K562 (cell line): ENCODE measurements around the gene CAPN8. TPM values are rescaled to one million over a fixed set of nuclear protein-coding genes. Genes with fewer than 3 reads are reported as not detected.

Experiments used
- ELF4 ChIP-seq: fragments of 450-650 bp; formaldehyde crosslinking; IDR thresholded peaks from 2 replicates; pipeline ENCODE4 v1.4.0; 2022; ENCODE audit warnings: missing genetic modification characterization
- FOXJ2 ChIP-seq: fragments of 200-800 bp; sonication (Bioruptor generic); IDR thresholded peaks from 2 replicates; pipeline ENCODE4 v1.6.1; 2016; ENCODE audit warnings: missing genetic modification characterization, missing compliant biosample characterization
- HDAC2 ChIP-seq: fragments of 450-650 bp; IDR thresholded peaks from 2 replicates; pipeline ENCODE4 v1.6.1; 2016; ENCODE audit warnings: mild to moderate bottlenecking
- HMG20A ChIP-seq: fragments of 450-650 bp; formaldehyde crosslinking; conservative IDR thresholded peaks from 2 replicates; pipeline ENCODE4 v1.4.0; 2020; ENCODE audit warnings: mild to moderate bottlenecking, mixed read lengths
- JUNB ChIP-seq: fragments of 450-650 bp; formaldehyde crosslinking; conservative IDR thresholded peaks from 2 replicates; pipeline ENCODE4 v1.4.0; 2020; ENCODE audit warnings: mild to moderate bottlenecking
- LCOR ChIP-seq: sonication (generic); formaldehyde crosslinking; IDR thresholded peaks from 2 replicates; pipeline ENCODE4 v1.8.0; 2022; ENCODE audit warnings: mild to moderate bottlenecking, missing genetic modification reagents
- NFRKB ChIP-seq: fragments of 450-650 bp; IDR thresholded peaks from 2 replicates; pipeline ENCODE4 v1.6.1; 2016; ENCODE audit warnings: low read depth
- PTTG1 ChIP-seq: fragments of 450-650 bp; IDR thresholded peaks from 2 replicates; pipeline ENCODE4 v1.6.1; 2016; ENCODE audit warnings: low read depth, mild to moderate bottlenecking, missing genetic modification characterization, missing compliant biosample characterization
- SMARCC2 ChIP-seq: fragments of 450-650 bp; IDR thresholded peaks from 2 replicates; pipeline ENCODE4 v1.6.1; 2017; ENCODE audit warnings: antibody characterized with exemption, moderate library complexity, mild to moderate bottlenecking, low read depth
- ZZZ3 ChIP-seq: fragments of 450-650 bp; IDR thresholded peaks from 2 replicates; pipeline ENCODE4 v1.6.1; 2016; ENCODE audit warnings: antibody characterized with exemption, mild to moderate bottlenecking, moderate library complexity
- polyA plus RNA-seq, 8 experiments: library from polyadenylated mRNA; depleted of rRNA in 4 of 8; stranded (reverse) in 5 of 8; unstranded in 3 of 8; fragments of >200 nt; fragmentation: Nextera tagmentation in 2 of 8; fragmentation: Illumina TruSeq in 1 of 8; extraction: Ambion mirVana in 2 of 8; extraction: Trizol in 1 of 8; gene quantifications; 2 replicates each; pipeline versions ENCODE4 v1.2.1 to v1.2.3, GENCODE V29; 2011 to 2014; ENCODE audit warnings: inconsistent platforms in 1 of 8, missing spikeins in 1 of 8
- total RNA-seq, 7 experiments: library from RNA; depleted of rRNA in 6 of 7; stranded (reverse); fragments of >200 nt in 6 of 7; fragmentation: Illumina TruSeq in 2 of 7; extraction: Trizol in 2 of 7; gene quantifications; 2 replicates each; pipeline versions ENCODE4 v1.2.1 to v1.2.3, GENCODE V29; 2011 to 2021; ENCODE audit warnings: low replicate concordance in 1 of 7
- TF ChIP-seq, protein P1 (sequence below): sonication (generic); formaldehyde crosslinking; IDR thresholded peaks from 2 replicates; pipeline ENCODE4 v1.8.0; 2023; ENCODE audit warnings: missing genetic modification reagents, mild to moderate bottlenecking, borderline replicate concordance
- TF ChIP-seq, protein P2 (sequence below): fragments of 250-450 bp; sonication (Bioruptor Pico); IDR thresholded peaks from 2 replicates; pipeline ENCODE4 v1.8.0; 2021; ENCODE audit warnings: moderate library complexity, mild to moderate bottlenecking, inconsistent platforms
- TF ChIP-seq, protein P3 (sequence below): fragments of 250-450 bp; sonication (Bioruptor Pico); IDR thresholded peaks from 2 replicates; pipeline ENCODE4 v1.9.0; 2021; ENCODE audit warnings: mild to moderate bottlenecking, inconsistent platforms
- TF ChIP-seq, protein P4 (sequence below): IDR thresholded peaks from 3 replicates; pipeline ENCODE4 v1.6.1; 2011; ENCODE audit warnings: borderline replicate concordance, mild to moderate bottlenecking, moderate library complexity; ENCODE audit not compliant: insufficient read length; ENCODE audit errors: extremely low read depth

The CAPN8 gene
- total and polyA plus RNA-seq, 9 of the 15 experiments (the other 6 are each of a cell fraction or from before 2014, with no cell fraction given): 0.06 TPM; not detected in 8

DNA sequence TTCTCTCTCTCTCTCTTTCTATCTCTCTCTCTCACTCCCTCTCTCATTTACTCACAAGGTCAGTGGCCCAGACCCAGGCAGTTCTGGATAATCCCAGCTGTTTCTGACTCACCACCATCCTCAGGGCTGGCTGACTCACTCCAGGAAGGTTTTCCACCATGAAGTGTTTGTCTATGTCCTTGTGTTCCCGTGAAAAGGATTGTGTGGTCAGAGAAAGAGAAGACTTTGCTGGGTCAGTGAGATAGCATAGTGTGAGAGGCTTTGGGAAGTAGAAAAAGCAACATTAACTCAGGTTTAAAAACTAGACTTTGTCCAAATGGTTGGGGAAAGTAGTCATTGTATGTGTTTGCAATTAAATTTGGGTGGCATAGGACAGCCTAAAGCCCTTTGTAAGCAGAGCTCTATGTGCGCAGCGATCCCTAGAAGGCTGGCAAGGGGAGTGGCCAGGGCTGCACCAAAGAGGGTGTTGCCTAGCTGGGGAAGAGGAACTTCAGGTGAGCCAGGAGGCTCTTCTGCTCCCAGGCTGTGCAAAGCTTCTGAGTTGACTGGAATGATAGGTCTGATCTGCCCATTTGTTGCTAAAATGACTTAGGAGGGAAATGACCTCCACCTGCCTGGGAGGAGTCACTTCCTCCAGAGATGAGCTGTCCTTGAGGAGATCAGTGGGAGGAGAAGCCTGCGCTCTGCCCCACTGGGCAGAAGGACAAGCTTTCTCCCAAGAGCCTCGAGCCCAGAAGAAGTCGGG is 41.9 kb upstream of the CAPN8 start (continued):
- TF ChIP-seq, protein P1, sequence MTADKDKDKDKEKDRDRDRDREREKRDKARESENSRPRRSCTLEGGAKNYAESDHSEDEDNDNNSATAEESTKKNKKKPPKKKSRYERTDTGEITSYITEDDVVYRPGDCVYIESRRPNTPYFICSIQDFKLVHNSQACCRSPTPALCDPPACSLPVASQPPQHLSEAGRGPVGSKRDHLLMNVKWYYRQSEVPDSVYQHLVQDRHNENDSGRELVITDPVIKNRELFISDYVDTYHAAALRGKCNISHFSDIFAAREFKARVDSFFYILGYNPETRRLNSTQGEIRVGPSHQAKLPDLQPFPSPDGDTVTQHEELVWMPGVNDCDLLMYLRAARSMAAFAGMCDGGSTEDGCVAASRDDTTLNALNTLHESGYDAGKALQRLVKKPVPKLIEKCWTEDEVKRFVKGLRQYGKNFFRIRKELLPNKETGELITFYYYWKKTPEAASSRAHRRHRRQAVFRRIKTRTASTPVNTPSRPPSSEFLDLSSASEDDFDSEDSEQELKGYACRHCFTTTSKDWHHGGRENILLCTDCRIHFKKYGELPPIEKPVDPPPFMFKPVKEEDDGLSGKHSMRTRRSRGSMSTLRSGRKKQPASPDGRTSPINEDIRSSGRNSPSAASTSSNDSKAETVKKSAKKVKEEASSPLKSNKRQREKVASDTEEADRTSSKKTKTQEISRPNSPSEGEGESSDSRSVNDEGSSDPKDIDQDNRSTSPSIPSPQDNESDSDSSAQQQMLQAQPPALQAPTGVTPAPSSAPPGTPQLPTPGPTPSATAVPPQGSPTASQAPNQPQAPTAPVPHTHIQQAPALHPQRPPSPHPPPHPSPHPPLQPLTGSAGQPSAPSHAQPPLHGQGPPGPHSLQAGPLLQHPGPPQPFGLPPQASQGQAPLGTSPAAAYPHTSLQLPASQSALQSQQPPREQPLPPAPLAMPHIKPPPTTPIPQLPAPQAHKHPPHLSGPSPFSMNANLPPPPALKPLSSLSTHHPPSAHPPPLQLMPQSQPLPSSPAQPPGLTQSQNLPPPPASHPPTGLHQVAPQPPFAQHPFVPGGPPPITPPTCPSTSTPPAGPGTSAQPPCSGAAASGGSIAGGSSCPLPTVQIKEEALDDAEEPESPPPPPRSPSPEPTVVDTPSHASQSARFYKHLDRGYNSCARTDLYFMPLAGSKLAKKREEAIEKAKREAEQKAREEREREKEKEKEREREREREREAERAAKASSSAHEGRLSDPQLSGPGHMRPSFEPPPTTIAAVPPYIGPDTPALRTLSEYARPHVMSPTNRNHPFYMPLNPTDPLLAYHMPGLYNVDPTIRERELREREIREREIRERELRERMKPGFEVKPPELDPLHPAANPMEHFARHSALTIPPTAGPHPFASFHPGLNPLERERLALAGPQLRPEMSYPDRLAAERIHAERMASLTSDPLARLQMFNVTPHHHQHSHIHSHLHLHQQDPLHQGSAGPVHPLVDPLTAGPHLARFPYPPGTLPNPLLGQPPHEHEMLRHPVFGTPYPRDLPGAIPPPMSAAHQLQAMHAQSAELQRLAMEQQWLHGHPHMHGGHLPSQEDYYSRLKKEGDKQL (CRISPR knock-in tag): no peak
- TF ChIP-seq, protein P2, sequence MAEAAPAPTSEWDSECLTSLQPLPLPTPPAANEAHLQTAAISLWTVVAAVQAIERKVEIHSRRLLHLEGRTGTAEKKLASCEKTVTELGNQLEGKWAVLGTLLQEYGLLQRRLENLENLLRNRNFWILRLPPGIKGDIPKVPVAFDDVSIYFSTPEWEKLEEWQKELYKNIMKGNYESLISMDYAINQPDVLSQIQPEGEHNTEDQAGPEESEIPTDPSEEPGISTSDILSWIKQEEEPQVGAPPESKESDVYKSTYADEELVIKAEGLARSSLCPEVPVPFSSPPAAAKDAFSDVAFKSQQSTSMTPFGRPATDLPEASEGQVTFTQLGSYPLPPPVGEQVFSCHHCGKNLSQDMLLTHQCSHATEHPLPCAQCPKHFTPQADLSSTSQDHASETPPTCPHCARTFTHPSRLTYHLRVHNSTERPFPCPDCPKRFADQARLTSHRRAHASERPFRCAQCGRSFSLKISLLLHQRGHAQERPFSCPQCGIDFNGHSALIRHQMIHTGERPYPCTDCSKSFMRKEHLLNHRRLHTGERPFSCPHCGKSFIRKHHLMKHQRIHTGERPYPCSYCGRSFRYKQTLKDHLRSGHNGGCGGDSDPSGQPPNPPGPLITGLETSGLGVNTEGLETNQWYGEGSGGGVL (CRISPR knock-in tag): no peak
- peak; percentile 43; the same call in 1 of the 2 replicates for TF ChIP-seq LCOR
- peak; percentile 88 for TF ChIP-seq HDAC2
- 0 out of 2 replicates have a peak, but pooled peaks have one; percentile 46 for TF ChIP-seq FOXJ2 (tag)
- no peak for TF ChIP-seq ZZZ3
- TF ChIP-seq ELF4 (CRISPR knock-in tag): peak; percentile 56; the same call in 1 of the 2 replicates
- TF ChIP-seq, protein P3, sequence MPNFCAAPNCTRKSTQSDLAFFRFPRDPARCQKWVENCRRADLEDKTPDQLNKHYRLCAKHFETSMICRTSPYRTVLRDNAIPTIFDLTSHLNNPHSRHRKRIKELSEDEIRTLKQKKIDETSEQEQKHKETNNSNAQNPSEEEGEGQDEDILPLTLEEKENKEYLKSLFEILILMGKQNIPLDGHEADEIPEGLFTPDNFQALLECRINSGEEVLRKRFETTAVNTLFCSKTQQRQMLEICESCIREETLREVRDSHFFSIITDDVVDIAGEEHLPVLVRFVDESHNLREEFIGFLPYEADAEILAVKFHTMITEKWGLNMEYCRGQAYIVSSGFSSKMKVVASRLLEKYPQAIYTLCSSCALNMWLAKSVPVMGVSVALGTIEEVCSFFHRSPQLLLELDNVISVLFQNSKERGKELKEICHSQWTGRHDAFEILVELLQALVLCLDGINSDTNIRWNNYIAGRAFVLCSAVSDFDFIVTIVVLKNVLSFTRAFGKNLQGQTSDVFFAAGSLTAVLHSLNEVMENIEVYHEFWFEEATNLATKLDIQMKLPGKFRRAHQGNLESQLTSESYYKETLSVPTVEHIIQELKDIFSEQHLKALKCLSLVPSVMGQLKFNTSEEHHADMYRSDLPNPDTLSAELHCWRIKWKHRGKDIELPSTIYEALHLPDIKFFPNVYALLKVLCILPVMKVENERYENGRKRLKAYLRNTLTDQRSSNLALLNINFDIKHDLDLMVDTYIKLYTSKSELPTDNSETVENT (CRISPR knock-in tag): no peak
- TF ChIP-seq, protein P4, sequence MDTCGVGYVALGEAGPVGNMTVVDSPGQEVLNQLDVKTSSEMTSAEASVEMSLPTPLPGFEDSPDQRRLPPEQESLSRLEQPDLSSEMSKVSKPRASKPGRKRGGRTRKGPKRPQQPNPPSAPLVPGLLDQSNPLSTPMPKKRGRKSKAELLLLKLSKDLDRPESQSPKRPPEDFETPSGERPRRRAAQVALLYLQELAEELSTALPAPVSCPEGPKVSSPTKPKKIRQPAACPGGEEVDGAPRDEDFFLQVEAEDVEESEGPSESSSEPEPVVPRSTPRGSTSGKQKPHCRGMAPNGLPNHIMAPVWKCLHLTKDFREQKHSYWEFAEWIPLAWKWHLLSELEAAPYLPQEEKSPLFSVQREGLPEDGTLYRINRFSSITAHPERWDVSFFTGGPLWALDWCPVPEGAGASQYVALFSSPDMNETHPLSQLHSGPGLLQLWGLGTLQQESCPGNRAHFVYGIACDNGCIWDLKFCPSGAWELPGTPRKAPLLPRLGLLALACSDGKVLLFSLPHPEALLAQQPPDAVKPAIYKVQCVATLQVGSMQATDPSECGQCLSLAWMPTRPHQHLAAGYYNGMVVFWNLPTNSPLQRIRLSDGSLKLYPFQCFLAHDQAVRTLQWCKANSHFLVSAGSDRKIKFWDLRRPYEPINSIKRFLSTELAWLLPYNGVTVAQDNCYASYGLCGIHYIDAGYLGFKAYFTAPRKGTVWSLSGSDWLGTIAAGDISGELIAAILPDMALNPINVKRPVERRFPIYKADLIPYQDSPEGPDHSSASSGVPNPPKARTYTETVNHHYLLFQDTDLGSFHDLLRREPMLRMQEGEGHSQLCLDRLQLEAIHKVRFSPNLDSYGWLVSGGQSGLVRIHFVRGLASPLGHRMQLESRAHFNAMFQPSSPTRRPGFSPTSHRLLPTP: no peak
- TF ChIP-seq JUNB (CRISPR knock-in tag): no peak
- TF ChIP-seq NFRKB: 0 out of 2 replicates have a peak, but pooled peaks have one; percentile 51
- no peak for TF ChIP-seq PTTG1 (tag)
- TF ChIP-seq HMG20A (CRISPR knock-in tag): no peak
- TF ChIP-seq SMARCC2: peak; percentile 95
